ENCODE data around the gene PRKG1.

Gene PRKG1

DNA sequence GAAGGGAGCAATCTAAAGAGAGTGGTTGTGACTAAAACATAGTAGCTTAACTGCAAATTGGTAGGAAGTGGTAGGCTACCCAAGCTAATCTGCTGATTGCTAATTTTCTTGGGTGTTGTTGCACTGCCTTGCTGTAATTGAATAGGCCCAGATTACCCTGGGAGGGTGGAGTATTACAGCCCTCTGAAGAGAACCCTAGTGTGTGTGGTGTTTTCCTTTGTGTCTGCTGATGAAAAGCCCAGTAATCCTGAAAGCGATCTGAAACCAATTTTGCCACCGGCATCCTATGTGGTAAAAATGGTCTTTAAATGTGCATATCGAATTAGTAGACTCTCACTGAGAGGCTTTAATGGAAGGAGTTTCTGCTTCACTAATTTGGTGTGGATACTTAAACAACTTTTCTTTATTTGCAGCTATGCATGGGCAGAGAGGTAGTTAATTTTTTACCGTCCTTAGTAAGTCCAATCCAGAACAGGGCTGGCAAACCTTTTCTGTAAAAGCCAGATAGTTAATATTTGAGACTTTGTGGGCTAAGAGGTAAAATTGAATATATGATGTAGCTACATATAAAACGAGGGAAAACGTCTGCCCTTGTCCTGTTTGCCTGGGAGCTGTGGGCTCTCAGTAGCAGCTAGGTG, 532.7 kb downstream of the PRKG1 start:
- no CpG with 5 or more reads among the region's 6 CpGs for WGBS (ENCODE audit: extremely low coverage, insufficient coverage, low lambda C conversion rate)
- no peak overlapping the region for H3K27ac ChIP-seq (ENCODE audit: low read depth, low read length)
- no peak overlapping the region for H3K23ac ChIP-seq (ENCODE audit: low read length)

DNA sequence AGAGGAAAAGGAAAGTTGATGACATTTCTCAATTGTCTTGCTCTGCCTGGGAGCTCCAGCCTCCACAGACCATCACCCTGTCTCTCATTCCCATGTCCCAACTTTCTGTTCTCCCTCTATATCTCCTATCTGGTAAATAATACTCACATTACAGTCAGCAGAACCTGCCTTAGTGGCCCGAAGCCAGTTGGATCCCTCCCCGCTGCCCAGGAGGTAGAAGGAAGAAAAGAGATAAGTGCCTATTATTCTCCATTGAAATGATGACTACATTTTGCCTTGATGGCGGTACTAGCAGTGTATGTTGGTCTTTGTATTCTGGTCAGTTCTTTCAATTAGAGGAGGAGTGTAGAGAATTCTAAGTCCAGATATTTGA, 533.2 kb downstream of the PRKG1 start:
- no peak overlapping the region for H3K27ac ChIP-seq (ENCODE audit: low read depth, low read length)
- no peak overlapping the region for H4K5ac ChIP-seq (ENCODE audit: low read length)
- DNase-seq: no peak
- H2BK5ac ChIP-seq (ENCODE audit: low read length): no peak overlapping the region
- H3K79me2 ChIP-seq (ENCODE audit: control insufficient read depth, insufficient read depth, low read length): no peaks in the 10 kb centered on the region
- H3K4ac ChIP-seq (ENCODE audit: low read depth, low read length): no peak overlapping the region
- no peak overlapping the region for H4K8ac ChIP-seq (ENCODE audit: low read depth, low read length)
- no peaks in the 10 kb centered on the region for H3K79me1 ChIP-seq (ENCODE audit: low read length)
- no peak overlapping the region for H2BK15ac ChIP-seq (replicated peaks; ENCODE audit: low read depth)
- no peaks in the 10 kb centered on the region for H3K4me1 ChIP-seq (ENCODE audit: control insufficient read depth, low read depth, low read length)
- no peaks in the 10 kb centered on the region for H3K27me3 ChIP-seq (ENCODE audit: insufficient read depth, low read length, poor library complexity)
- no peak overlapping the region for H3K18ac ChIP-seq (ENCODE audit: low read length)
- no peak overlapping the region for H2BK120ac ChIP-seq (ENCODE audit: low read depth, low read length)
- WGBS (ENCODE audit: extremely low coverage, insufficient coverage, low lambda C conversion rate): no CpG with 5 or more reads among the region's 3 CpGs
- H3K9ac ChIP-seq (ENCODE audit: low read length): no peak overlapping the region
- no peak overlapping the region for H2AK5ac ChIP-seq (ENCODE audit: low read length)
- no peak overlapping the region for H3K56ac ChIP-seq (ENCODE audit: low read length)
- H3K23ac ChIP-seq (ENCODE audit: low read length): no peak overlapping the region
- no peak overlapping the region for H3K4me2 ChIP-seq (ENCODE audit: low read length)
- no peaks in the 10 kb centered on the region for H3K36me3 ChIP-seq (ENCODE audit: control insufficient read depth, insufficient read depth, low read length)
- no peak overlapping the region for H3K4me3 ChIP-seq (ENCODE audit: low read length)

More for the DNA sequence above, 532.7 kb downstream of the PRKG1 start:
- Histone ChIP-seq H3K9ac (ENCODE audit: low read length) (no peak overlapping the region), H2BK5ac (ENCODE audit: low read length) (no peak overlapping the region), H3K36me3 (ENCODE audit: control insufficient read depth, insufficient read depth, low read length) (no peaks in the 10 kb centered on the region), H2AK5ac (ENCODE audit: low read length) (no peak overlapping the region), H2BK15ac (replicated peaks; ENCODE audit: low read depth) (no peak overlapping the region), H3K27me3 (ENCODE audit: insufficient read depth, low read length, poor library complexity) (no peaks in the 10 kb centered on the region), H3K79me1 (ENCODE audit: low read length) (no peaks in the 10 kb centered on the region), H4K5ac (ENCODE audit: low read length) (no peak overlapping the region), H3K56ac (ENCODE audit: low read length) (no peak overlapping the region), H3K4me3 (ENCODE audit: low read length) (no peak overlapping the region), H3K4me1 (ENCODE audit: control insufficient read depth, low read depth, low read length) (no peaks in the 10 kb centered on the region), H4K8ac (ENCODE audit: low read depth, low read length) (no peak overlapping the region), H3K79me2 (ENCODE audit: control insufficient read depth, insufficient read depth, low read length) (no peaks in the 10 kb centered on the region), H3K4me2 (ENCODE audit: low read length) (no peak overlapping the region), H3K18ac (ENCODE audit: low read length) (no peak overlapping the region), H2BK120ac (ENCODE audit: low read depth, low read length) (no peak overlapping the region), H3K4ac (ENCODE audit: low read depth, low read length) (no peak overlapping the region)
- no peak for DNase-seq

DNA sequence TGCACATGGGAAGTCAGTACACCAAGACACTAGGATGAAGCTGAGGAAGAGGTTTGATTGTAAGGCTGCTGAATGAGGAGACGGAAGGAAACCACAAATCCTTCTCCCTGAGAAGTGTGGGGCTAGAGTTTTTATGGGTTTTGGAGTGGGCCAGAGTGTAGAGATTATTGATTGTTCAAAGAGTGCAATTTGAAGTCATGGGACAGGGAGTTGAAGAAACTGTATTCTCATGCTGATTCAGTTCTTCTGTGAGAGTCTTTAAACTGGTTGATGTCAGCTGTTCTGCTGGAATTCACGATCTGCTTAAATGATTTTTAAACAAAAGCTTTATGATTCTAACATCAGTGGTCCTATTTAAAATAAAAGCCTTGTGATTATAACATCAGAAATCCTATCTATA, 533.9 kb downstream of the PRKG1 start:
- no peak overlapping the region for H4K5ac ChIP-seq (ENCODE audit: low read length)

DNA sequence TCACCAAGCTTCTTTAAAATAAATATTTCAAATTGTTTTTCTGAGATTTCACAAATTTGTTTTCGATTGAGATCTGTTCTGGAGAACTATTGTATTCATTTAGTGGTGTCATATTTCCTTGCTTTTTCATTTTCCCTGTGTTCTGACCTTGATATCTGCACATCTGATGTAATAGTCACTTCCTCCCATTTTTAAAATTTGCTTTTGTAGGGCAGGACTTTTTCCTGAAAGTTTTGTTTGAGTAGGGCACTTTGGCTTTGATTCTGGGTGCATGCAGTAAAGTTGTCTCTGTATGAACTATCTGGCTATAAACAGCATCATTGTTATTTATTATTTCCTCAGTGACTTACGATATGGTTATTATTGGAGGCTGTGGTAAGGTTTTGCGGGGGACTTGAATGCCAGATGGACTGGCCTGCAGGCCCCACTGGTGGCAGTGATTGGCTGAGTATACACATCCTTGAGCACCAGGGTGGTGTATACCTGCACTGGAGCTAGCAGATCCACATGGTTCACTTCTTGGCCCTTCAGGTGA, 541.5 kb downstream of the PRKG1 start:
- Histone ChIP-seq H3K4me2 (ENCODE audit: low read length) (no peak overlapping the region), H3K23ac (ENCODE audit: low read length) (no peak overlapping the region), H2BK15ac (replicated peaks; ENCODE audit: low read depth) (no peak overlapping the region), H2BK120ac (ENCODE audit: low read depth, low read length) (no peak overlapping the region), H3K79me2 (ENCODE audit: control insufficient read depth, insufficient read depth, low read length) (no peaks in the 10 kb centered on the region), H4K8ac (ENCODE audit: low read depth, low read length) (no peak overlapping the region), H3K56ac (ENCODE audit: low read length) (no peak overlapping the region), H3K4me1 (ENCODE audit: control insufficient read depth, low read depth, low read length) (no peaks in the 10 kb centered on the region), H3K27ac (ENCODE audit: low read depth, low read length) (no peak overlapping the region), H2BK5ac (ENCODE audit: low read length) (no peak overlapping the region), H3K79me1 (ENCODE audit: low read length) (no peaks in the 10 kb centered on the region), H3K27me3 (ENCODE audit: insufficient read depth, low read length, poor library complexity) (no peaks in the 10 kb centered on the region), H3K4ac (ENCODE audit: low read depth, low read length) (no peak overlapping the region), H3K18ac (ENCODE audit: low read length) (no peak overlapping the region), H3K9ac (ENCODE audit: low read length) (no peak overlapping the region), H2AK5ac (ENCODE audit: low read length) (no peak overlapping the region), H3K36me3 (ENCODE audit: control insufficient read depth, insufficient read depth, low read length) (no peaks in the 10 kb centered on the region), H4K5ac (ENCODE audit: low read length) (no peak overlapping the region), H3K4me3 (ENCODE audit: low read length) (no peak overlapping the region)
- DNase-seq: no peak
- WGBS (ENCODE audit: extremely low coverage, insufficient coverage, low lambda C conversion rate): no CpG with 5 or more reads among the region's 3 CpGs

More for the DNA sequence above, 533.9 kb downstream of the PRKG1 start:
- no peaks in the 10 kb centered on the region for H3K27me3 ChIP-seq (ENCODE audit: insufficient read depth, low read length, poor library complexity)
- no peak overlapping the region for H2BK15ac ChIP-seq (replicated peaks; ENCODE audit: low read depth)
- no peak overlapping the region for H3K27ac ChIP-seq (ENCODE audit: low read depth, low read length)
- H3K4me2 ChIP-seq (ENCODE audit: low read length): no peak overlapping the region
- no peak overlapping the region for H3K23ac ChIP-seq (ENCODE audit: low read length)
- H3K9ac ChIP-seq (ENCODE audit: low read length): no peak overlapping the region
- no peaks in the 10 kb centered on the region for H3K79me1 ChIP-seq (ENCODE audit: low read length)
- H2BK5ac ChIP-seq (ENCODE audit: low read length): no peak overlapping the region
- no peaks in the 10 kb centered on the region for H3K4me1 ChIP-seq (ENCODE audit: control insufficient read depth, low read depth, low read length)
- no peak overlapping the region for H2AK5ac ChIP-seq (ENCODE audit: low read length)
- H3K36me3 ChIP-seq (ENCODE audit: control insufficient read depth, insufficient read depth, low read length): no peaks in the 10 kb centered on the region
- H2BK120ac ChIP-seq (ENCODE audit: low read depth, low read length): no peak overlapping the region
- H3K4ac ChIP-seq (ENCODE audit: low read depth, low read length): no peak overlapping the region
- no peak overlapping the region for H3K18ac ChIP-seq (ENCODE audit: low read length)
- H3K56ac ChIP-seq (ENCODE audit: low read length): no peak overlapping the region
- no peak overlapping the region for H4K8ac ChIP-seq (ENCODE audit: low read depth, low read length)
- no CpG with 5 or more reads among the region's 2 CpGs for WGBS (ENCODE audit: extremely low coverage, insufficient coverage, low lambda C conversion rate)
- H3K79me2 ChIP-seq (ENCODE audit: control insufficient read depth, insufficient read depth, low read length): no peaks in the 10 kb centered on the region
- no peak overlapping the region for H3K4me3 ChIP-seq (ENCODE audit: low read length)
- DNase-seq: no peak

DNA sequence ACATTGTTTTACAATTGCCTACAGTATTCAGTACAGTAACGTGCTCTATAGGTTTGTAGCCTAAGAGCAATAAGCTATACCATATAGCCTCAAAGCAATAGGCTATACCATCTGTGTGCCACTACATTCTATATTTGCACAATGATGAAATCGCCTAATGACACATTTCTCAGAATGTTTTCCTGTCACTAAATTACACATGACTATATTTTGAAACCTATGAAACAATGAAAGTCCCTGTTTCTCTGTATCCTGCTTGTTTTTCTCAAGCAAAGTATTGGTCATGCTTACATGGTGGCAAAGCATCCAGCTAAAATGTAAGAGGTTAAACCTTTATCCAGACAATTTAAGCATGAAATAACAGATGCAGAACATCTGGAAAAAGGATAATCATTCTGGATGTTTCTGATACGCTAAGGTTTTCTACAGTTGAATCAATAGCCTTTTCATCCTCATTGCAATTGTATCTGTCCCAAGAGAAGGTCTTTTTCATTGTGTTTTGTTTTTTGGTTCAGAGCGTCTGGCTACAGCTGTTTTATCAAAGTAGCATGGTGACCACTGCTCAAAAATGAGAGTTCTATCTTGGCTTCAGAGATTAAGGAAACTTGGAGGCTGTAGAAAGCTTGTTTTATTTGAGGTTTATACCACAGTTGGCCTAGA, 543.4 kb downstream of the PRKG1 start:
- Histone ChIP-seq H3K56ac (ENCODE audit: low read length) (no peak overlapping the region), H3K9ac (ENCODE audit: low read length) (no peak overlapping the region), H4K5ac (ENCODE audit: low read length) (no peak overlapping the region), H3K4ac (ENCODE audit: low read depth, low read length) (no peak overlapping the region), H2BK15ac (replicated peaks; ENCODE audit: low read depth) (no peak overlapping the region), H3K79me2 (ENCODE audit: control insufficient read depth, insufficient read depth, low read length) (no peaks in the 10 kb centered on the region), H3K4me3 (ENCODE audit: low read length) (no peak overlapping the region), H3K4me1 (ENCODE audit: control insufficient read depth, low read depth, low read length) (no peaks in the 10 kb centered on the region), H3K79me1 (ENCODE audit: low read length) (no peaks in the 10 kb centered on the region), H4K8ac (ENCODE audit: low read depth, low read length) (no peak overlapping the region), H3K27ac (ENCODE audit: low read depth, low read length) (no peak overlapping the region), H2AK5ac (ENCODE audit: low read length) (no peak overlapping the region), H3K4me2 (ENCODE audit: low read length) (no peak overlapping the region), H3K18ac (ENCODE audit: low read length) (no peak overlapping the region), H2BK5ac (ENCODE audit: low read length) (no peak overlapping the region), H2BK120ac (ENCODE audit: low read depth, low read length) (no peak overlapping the region), H3K36me3 (ENCODE audit: control insufficient read depth, insufficient read depth, low read length) (no peaks in the 10 kb centered on the region), H3K23ac (ENCODE audit: low read length) (no peak overlapping the region), H3K27me3 (ENCODE audit: insufficient read depth, low read length, poor library complexity) (no peaks in the 10 kb centered on the region)
- no peak for DNase-seq
- WGBS (ENCODE audit: extremely low coverage, insufficient coverage, low lambda C conversion rate): no CpG with 5 or more reads among the region's 4 CpGs
